GM23338 (cell line): ENCODE results near the gene CCL8. TPM values are rescaled to one million over a fixed set of nuclear protein-coding genes. Genes with fewer than 3 reads are reported as not detected.
A peak's percentile ranks its signal among the peaks of the same experiment; 100 is the strongest.

Experiments
- ATAC-seq: fragments of 200-7000 bp; cut with Tn5 transposase; 3 replicates; pipeline ENCODE4 v1.9.1; 2020
- DNase-seq: peaks from one replicate; pipeline ENCODE4 v3.0.0-alpha.2; 2015; ENCODE audit warnings: low spot score
- H2AFZ ChIP-seq: fragments of 200-600 bp; sonication (generic); 2 replicates; pipeline ENCODE4 v1.8.0; 2016; ENCODE audit warnings: antibody characterized with exemption, mild to moderate bottlenecking, moderate library complexity
- H3F3A ChIP-seq: fragments of 200-600 bp; sonication (generic); replicated peaks from 2 replicates; pipeline ENCODE4 v1.8.0; 2017; ENCODE audit warnings: antibody characterized with exemption, mixed run types, low read depth
- H3K27ac ChIP-seq: fragments of 200-600 bp; sonication (generic); 2 replicates; pipeline ENCODE4 v1.6.1; 2016; ENCODE audit warnings: low read depth
- H3K27me3 ChIP-seq: fragments of 200-600 bp; sonication (generic); 2 replicates; pipeline ENCODE4 v1.8.0; 2016; ENCODE audit warnings: mild to moderate bottlenecking, mixed run types, moderate library complexity; ENCODE audit not compliant: insufficient read depth
- H3K36me3 ChIP-seq: fragments of 200-600 bp; sonication (generic); 2 replicates; pipeline ENCODE4 v1.8.0; 2016; ENCODE audit warnings: mild to moderate bottlenecking; ENCODE audit not compliant: insufficient read depth
- H3K4me1 ChIP-seq: fragments of 200-600 bp; sonication (generic); 2 replicates; pipeline ENCODE4 v1.8.0; 2016; ENCODE audit warnings: mild to moderate bottlenecking, moderate library complexity; ENCODE audit not compliant: insufficient read depth
- H3K4me2 ChIP-seq: fragments of 200-600 bp; sonication (generic); 2 replicates; pipeline ENCODE4 v1.7.1; 2017; ENCODE audit warnings: mixed run types
- H3K4me3 ChIP-seq: fragments of 200-600 bp; sonication (generic); 2 replicates; pipeline ENCODE4 v1.6.1; 2016; ENCODE audit warnings: mixed run types
- H3K79me2 ChIP-seq: fragments of 200-600 bp; sonication (generic); replicated peaks from 2 replicates; pipeline ENCODE4 v1.8.0; 2017; ENCODE audit warnings: mild to moderate bottlenecking; ENCODE audit not compliant: insufficient read depth
- H3K9me2 ChIP-seq: fragments of 200-600 bp; sonication (generic); 2 replicates; pipeline ENCODE4 v1.8.0; 2017; ENCODE audit not compliant: insufficient read depth
- H4K20me1 ChIP-seq: fragments of 200-600 bp; sonication (generic); replicated peaks from 2 replicates; pipeline ENCODE4 v1.8.0; 2017; ENCODE audit warnings: mild to moderate bottlenecking; ENCODE audit not compliant: insufficient read depth
- H3K27ac Mint-ChIP-seq: 2 replicates; pipeline ENCODE4 v1.8.0; 2020; ENCODE audit warnings: inconsistent platforms, mild to moderate bottlenecking, moderate library complexity, mixed read lengths
- H3K27me3 Mint-ChIP-seq: 3 replicates; pipeline ENCODE4 v1.8.0; 2022; ENCODE audit warnings: low read depth, mild to moderate bottlenecking, moderate library complexity, mixed read lengths, inconsistent platforms; ENCODE audit not compliant: insufficient read depth, poor library complexity
- H3K36me3 Mint-ChIP-seq: 3 replicates; pipeline ENCODE4 v1.8.0; 2021; ENCODE audit warnings: low read depth, mild to moderate bottlenecking, inconsistent platforms, moderate library complexity, mixed read lengths
- H3K4me1 Mint-ChIP-seq: 3 replicates; pipeline ENCODE4 v1.8.0; 2020; ENCODE audit warnings: mild to moderate bottlenecking, inconsistent platforms, mixed read lengths
- H3K4me3 Mint-ChIP-seq: 3 replicates; pipeline ENCODE4 v1.8.0; 2021; ENCODE audit warnings: moderate library complexity, mild to moderate bottlenecking, inconsistent platforms, mixed read lengths
- H3K9me3 Mint-ChIP-seq: 3 replicates; pipeline ENCODE4 v1.8.0; 2020; ENCODE audit warnings: moderate library complexity, mild to moderate bottlenecking, inconsistent platforms, mixed read lengths
- CTCF ChIP-seq, 2 experiments: fragments of 200-600 bp in 1 of 2; sonication (generic) in 1 of 2; conservative IDR thresholded peaks; 2 replicates each; pipeline versions ENCODE4 v1.5.1 to v1.6.1; 2016 to 2017; ENCODE audit warnings: antibody characterized with exemption in 2 of 2, low read depth in 2 of 2, mild to moderate bottlenecking in 2 of 2, moderate library complexity in 1 of 2
- EZH2 ChIP-seq: fragments of 200-600 bp; sonication (generic); IDR thresholded peaks from one replicate; pipeline ENCODE4 v1.8.0; 2017; ENCODE audit warnings: antibody characterized with exemption, mild to moderate bottlenecking, low read depth; ENCODE audit not compliant: unreplicated experiment
- REST ChIP-seq: IDR thresholded peaks from one replicate; pipeline ENCODE4 v1.6.1; 2018; ENCODE audit warnings: antibody characterized with exemption; ENCODE audit not compliant: unreplicated experiment
- polyA plus RNA-seq: library from polyadenylated mRNA; unstranded; fragments of >200 nt; fragmentation: Nextera tagmentation; extraction: Ambion mirVana; gene quantifications from 2 replicates; pipeline ENCODE4 v1.2.1, GENCODE V29; 2016
- total RNA-seq: library from RNA; depleted of rRNA; stranded (reverse); fragments of >200 nt; shearing (Covaris generic); gene quantifications from 2 replicates; pipeline ENCODE4 v1.2.3, GENCODE V29; 2014

Gene CCL8
- total and polyA plus RNA-seq, 2 experiments from 2014 or later = not detected

GRCh38 chr17:34357398-34357797, 38.2 kb downstream of the CCL8 start:
- Histone ChIP-seq H3K4me3 (no peak overlapping the region), H3K79me2 (no peaks in the 10 kb centered on the region), H4K20me1 (no peaks in the 10 kb centered on the region), H3K27ac (no peak overlapping the region), H3K36me3 (no peaks in the 10 kb centered on the region), H3K9me2 (peaks cover 4% of the 10 kb centered on the region; the same call in 1 of the 2 replicates), H3K27me3 (no peaks in the 10 kb centered on the region), H3F3A (no peaks in the 10 kb centered on the region), H2AFZ (no peak overlapping the region), H3K4me1 (no peaks in the 10 kb centered on the region), H3K4me2 (no peak overlapping the region)
- no peak overlapping the region for H3K4me3 Mint-ChIP-seq
- TF ChIP-seq REST (no peak), CTCF (conservative IDR thresholded peaks at IDR 0.05; ENCODE audit: low read depth in 2 of 2) (peak in 1 of 2 experiments; percentile 37; a peak in 2 of 4 replicates)
- no peak overlapping the region for H3K27ac Mint-ChIP-seq
- no peaks in the 10 kb centered on the region for H3K27me3 Mint-ChIP-seq
- H3K36me3 Mint-ChIP-seq = no peaks in the 10 kb centered on the region
- peak; percentile 45 for DNase-seq
- H3K9me3 Mint-ChIP-seq = peaks cover 2% of the 10 kb centered on the region; the same call in 2 of the 3 replicates
- ATAC-seq = no peak; the same call in 2 of the 3 replicates
- no peaks in the 10 kb centered on the region for H3K4me1 Mint-ChIP-seq

- DNase-seq (no peak), ATAC-seq (no peak)
- H3F3A ChIP-seq = no peaks in the 10 kb centered on the region
- H3K9me3 Mint-ChIP-seq = peaks cover 2% of the 10 kb centered on the region; the same call in 2 of the 3 replicates
- H3K27ac ChIP-seq = no peak overlapping the region
- H3K27me3 Mint-ChIP-seq = no peaks in the 10 kb centered on the region
- peaks cover 4% of the 10 kb centered on the region; the same call in 1 of the 2 replicates for H3K9me2 ChIP-seq
- H3K4me3 ChIP-seq = no peak overlapping the region
- H3K36me3 Mint-ChIP-seq = no peaks in the 10 kb centered on the region
- H3K4me2 ChIP-seq = no peak overlapping the region
- TF ChIP-seq CTCF (conservative IDR thresholded peaks at IDR 0.05; ENCODE audit: low read depth in 2 of 2) = no peak
- no peak for TF ChIP-seq EZH2
- no peaks in the 10 kb centered on the region for H3K4me1 Mint-ChIP-seq
- no peak overlapping the region for H3K4me3 Mint-ChIP-seq
- no peaks in the 10 kb centered on the region for H3K27me3 ChIP-seq
- no peak overlapping the region for H2AFZ ChIP-seq
- no peaks in the 10 kb centered on the region for H3K36me3 ChIP-seq
- no peaks in the 10 kb centered on the region for H3K79me2 ChIP-seq
- H3K27ac Mint-ChIP-seq = no peak overlapping the region
- H4K20me1 ChIP-seq = no peaks in the 10 kb centered on the region
- no peaks in the 10 kb centered on the region for H3K4me1 ChIP-seq
Measured at GRCh38 chr17:34358631-34359030, 39.4 kb downstream of the CCL8 start.
